Nephron progenitor cell (in vitro differentiated cells): ENCODE measurements around the gene SIRT2.

Experiments
- DNase-seq: peaks from one replicate; pipeline ENCODE4 v3.0.0; 2021
- H3K27ac Mint-ChIP-seq: 2 replicates; pipeline ENCODE4 v1.8.0; 2021; ENCODE audit warnings: mild to moderate bottlenecking, moderate library complexity, mixed read lengths
- H3K27me3 Mint-ChIP-seq: 2 replicates; pipeline ENCODE4 v1.8.0; 2021; ENCODE audit warnings: mild to moderate bottlenecking, low read depth, mixed read lengths; ENCODE audit not compliant: poor library complexity
- H3K36me3 Mint-ChIP-seq: 2 replicates; pipeline ENCODE4 v1.8.0; 2021; ENCODE audit warnings: low read depth, mixed read lengths
- H3K4me1 Mint-ChIP-seq: 2 replicates; pipeline ENCODE4 v1.8.0; 2021; ENCODE audit warnings: mixed read lengths
- H3K4me3 Mint-ChIP-seq: 2 replicates; pipeline ENCODE4 v1.8.0; 2021; ENCODE audit warnings: mild to moderate bottlenecking, moderate library complexity, mixed read lengths
- H3K9me3 Mint-ChIP-seq: 2 replicates; pipeline ENCODE4 v1.8.0; 2021; ENCODE audit warnings: mild to moderate bottlenecking, moderate library complexity, mixed read lengths
- TF ChIP-seq, protein P1 (sequence below): fragments of 200-600 bp; sonication (generic); IDR thresholded peaks from 2 replicates; pipeline ENCODE4 v1.5.0; 2021; ENCODE audit warnings: antibody characterized with exemption

The SIRT2 gene

DNA sequence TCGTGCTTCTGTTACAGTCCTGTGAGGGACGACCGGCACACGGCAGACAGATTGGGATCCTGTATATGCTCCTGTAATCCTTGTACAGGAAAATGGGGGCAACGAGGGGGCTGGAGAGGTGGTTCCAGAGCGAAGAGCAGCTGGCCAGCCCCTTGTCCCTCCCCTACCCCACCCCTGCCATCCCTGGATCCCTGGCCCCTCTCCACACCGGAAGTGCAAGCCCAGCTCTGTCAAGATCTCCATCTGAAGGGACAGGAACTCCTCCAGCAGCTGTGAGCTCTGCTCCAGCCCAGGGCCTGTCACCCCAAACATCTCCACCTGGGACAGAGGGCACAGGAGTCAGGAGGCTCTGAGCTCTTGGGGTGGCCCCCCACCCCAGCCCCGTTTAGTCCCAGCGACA, 18.1 kb upstream of the SIRT2 start:
- TF ChIP-seq, protein P1, sequence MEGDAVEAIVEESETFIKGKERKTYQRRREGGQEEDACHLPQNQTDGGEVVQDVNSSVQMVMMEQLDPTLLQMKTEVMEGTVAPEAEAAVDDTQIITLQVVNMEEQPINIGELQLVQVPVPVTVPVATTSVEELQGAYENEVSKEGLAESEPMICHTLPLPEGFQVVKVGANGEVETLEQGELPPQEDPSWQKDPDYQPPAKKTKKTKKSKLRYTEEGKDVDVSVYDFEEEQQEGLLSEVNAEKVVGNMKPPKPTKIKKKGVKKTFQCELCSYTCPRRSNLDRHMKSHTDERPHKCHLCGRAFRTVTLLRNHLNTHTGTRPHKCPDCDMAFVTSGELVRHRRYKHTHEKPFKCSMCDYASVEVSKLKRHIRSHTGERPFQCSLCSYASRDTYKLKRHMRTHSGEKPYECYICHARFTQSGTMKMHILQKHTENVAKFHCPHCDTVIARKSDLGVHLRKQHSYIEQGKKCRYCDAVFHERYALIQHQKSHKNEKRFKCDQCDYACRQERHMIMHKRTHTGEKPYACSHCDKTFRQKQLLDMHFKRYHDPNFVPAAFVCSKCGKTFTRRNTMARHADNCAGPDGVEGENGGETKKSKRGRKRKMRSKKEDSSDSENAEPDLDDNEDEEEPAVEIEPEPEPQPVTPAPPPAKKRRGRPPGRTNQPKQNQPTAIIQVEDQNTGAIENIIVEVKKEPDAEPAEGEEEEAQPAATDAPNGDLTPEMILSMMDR: no peak
- H3K4me3 Mint-ChIP-seq: no peak overlapping the region
- H3K27ac Mint-ChIP-seq: no peak overlapping the region
- H3K36me3 Mint-ChIP-seq: peaks cover 16% of the 10 kb centered on the region
- H3K4me1 Mint-ChIP-seq: no peaks in the 10 kb centered on the region
- no peaks in the 10 kb centered on the region for H3K9me3 Mint-ChIP-seq
- DNase-seq: no peak
- no peaks in the 10 kb centered on the region for H3K27me3 Mint-ChIP-seq

DNA sequence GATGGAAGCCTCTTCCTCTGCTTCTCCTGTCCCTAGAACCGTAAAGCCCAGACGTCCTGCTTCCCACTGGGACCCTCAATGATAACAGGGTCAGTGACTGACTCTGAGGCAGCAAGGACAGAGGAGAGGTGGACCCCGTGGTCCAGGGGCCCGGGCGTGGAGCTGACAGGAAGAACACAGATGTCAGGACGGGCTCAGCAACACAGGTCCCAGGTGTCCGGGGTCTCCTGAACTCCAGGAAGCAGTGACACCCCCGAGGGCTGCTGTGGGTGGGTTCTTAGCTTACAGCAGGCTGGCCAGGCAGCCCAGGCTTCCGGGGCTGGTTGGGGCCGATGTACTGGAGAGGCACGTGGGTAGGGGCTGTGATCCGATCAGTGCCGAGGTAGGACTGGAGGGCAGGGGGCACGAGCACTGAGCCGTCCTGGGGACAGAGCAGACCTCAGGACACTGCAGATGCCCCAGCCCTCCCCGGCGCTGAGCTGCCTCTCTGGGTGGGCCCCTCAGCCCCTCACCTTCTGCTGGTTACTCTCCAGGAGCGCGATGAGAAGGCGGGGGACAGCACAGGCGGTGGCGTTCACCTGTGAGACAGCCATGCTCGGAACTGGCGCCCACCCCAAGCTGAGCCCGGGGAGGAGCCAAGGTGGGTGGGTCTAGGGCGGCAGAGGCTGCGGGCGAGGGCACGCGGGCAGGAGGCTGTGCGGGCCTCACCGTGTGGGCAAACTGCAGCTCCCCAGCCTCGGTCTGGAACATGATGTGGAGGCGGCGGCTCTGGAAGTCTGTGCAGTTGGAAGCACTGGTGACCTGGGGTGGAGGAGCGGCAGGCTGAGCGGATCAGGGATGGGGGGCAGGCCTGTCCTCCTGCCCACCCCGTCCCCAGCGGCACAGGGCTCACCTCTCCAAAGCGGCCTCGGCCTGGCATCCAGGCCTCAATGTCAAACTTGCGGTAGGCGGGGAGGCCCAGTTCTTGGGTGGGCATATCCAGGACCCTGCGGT, 16.2 kb upstream of the SIRT2 start:
- Mint-ChIP-seq H3K27me3 (no peaks in the 10 kb centered on the region), H3K4me3 (no peak overlapping the region), H3K9me3 (no peaks in the 10 kb centered on the region), H3K36me3 (peaks cover 5% of the 10 kb centered on the region), H3K4me1 (no peaks in the 10 kb centered on the region), H3K27ac (peak overlapping the region; percentile 86)
- DNase-seq: no peak
- TF ChIP-seq, protein P1: no peak

DNA sequence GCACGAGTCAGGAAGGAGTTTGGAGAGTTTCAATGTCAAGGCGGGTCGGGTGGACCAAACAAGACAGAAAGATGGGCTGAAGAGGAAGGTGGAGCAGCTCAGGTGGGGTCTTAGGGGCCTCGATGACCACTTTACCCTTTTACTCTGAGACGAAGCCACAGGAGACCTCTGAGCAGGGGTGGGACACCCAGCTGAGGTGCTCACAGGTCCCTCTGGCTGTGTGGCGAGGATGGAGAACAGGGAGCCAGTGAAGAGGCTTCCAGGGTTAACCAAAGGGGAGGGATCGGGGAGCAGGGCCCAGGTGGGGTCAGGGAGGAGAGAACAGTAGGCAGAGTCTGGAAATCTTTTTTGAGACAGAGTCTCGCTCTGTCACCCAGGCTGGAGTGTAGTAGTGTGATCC, 14.5 kb upstream of the SIRT2 start:
- no peaks in the 10 kb centered on the region for H3K4me1 Mint-ChIP-seq
- H3K4me3 Mint-ChIP-seq: no peak overlapping the region
- H3K27me3 Mint-ChIP-seq: no peaks in the 10 kb centered on the region
- TF ChIP-seq, protein P1: no peak
- H3K9me3 Mint-ChIP-seq: no peaks in the 10 kb centered on the region
- peak overlapping the region; percentile 58 for H3K27ac Mint-ChIP-seq
- no peak for DNase-seq
- H3K36me3 Mint-ChIP-seq: peaks cover 5% of the 10 kb centered on the region

DNA sequence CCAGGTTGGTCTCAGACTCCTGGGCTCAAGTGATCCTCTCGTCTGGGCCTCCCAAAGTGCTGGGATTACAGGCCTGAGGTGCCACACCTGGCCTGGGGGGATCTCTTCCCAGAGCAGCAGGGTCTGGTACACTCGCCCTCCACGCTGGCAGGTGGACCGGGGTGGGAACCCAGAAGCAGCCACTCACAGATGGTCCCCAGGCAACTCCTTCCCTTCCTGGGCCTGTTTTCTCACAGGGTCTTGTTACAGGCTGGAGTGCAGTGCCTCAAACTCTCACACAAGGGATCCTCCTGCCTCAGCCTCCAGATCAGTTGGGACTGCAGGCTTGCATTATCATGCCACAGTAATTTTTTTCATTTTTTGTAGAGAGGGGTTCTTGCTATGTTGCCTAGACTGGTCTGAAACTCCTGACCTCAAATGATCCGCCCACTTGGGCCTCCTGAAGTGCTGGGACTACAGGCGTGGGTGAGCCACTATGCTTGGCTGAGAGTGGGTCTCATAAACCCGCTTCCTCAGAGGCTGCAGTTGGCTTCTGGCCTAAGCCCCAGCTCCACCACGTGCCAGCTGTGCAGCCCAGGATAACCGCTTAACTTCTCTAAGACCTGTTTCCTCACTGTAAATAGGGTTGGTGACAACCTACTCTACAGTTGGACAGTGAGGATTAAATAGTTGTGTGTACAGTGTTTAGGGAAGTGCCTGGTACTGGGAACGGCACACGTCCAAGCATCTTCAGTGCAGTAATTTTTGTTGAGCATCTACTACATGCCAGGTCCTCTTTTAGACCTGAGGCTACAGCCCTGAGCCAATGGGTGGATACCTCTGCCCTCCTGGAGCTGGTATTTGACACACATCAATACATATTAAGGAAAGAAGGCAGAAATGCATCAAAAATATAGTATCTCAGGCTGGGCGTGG, 13.4 kb upstream of the SIRT2 start:
- Mint-ChIP-seq H3K9me3 (no peaks in the 10 kb centered on the region), H3K36me3 (peaks cover 7% of the 10 kb centered on the region), H3K4me1 (no peaks in the 10 kb centered on the region), H3K27ac (no peak overlapping the region), H3K4me3 (no peak overlapping the region), H3K27me3 (no peaks in the 10 kb centered on the region)
- TF ChIP-seq, protein P1: no peak
- no peak for DNase-seq

DNA sequence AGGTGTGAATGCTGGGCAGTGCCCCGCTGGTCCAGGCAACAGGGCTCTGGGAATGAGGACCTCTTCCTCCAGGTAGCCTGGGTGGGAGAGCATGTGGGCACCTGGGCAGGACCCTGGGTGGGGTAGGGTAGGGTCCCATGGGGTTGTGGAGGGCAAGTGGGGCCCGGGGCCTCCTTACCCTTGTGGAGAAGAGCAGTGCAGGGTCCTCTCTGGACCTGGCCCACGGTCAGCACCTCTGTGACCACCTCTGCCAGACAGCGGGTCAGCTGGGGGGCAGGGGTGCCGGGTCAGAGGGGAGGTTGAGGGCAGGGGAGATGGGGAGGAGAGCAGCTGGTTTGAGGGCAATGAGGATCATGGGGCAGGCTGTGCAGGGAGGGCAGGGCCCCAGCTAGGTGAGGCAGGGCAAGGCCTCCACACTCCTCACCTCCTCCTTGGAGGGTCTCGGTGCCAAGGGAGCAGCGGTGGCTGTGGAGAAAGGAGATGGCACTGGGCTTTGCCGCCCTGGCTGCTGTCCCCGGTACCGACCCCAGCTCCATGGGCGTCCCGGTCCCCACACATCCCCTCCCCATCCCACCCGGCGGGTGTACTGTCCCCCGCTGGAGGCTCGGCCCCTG, 12.1 kb upstream of the SIRT2 start:
- Mint-ChIP-seq H3K9me3 (no peaks in the 10 kb centered on the region), H3K4me1 (no peaks in the 10 kb centered on the region), H3K4me3 (no peak overlapping the region), H3K36me3 (peaks cover 14% of the 10 kb centered on the region), H3K27me3 (peaks cover 3% of the 10 kb centered on the region), H3K27ac (no peak overlapping the region)
- DNase-seq: no peak
- TF ChIP-seq, protein P1: no peak
